GM21528 (cell line): ENCODE data around the gene SEPTIN12.
A peak's percentile ranks its signal among the peaks of the same experiment; 100 is the strongest.
"Not testable (repeated sequence)": the region's sequence is repeated elsewhere in the genome, so short reads cannot be mapped to it uniquely, and the experiment has no call there.

Source experiments
- ATAC-seq: cut with Tn5 transposase; IDR thresholded peaks from one replicate; pipeline ENCODE4 v1.9.1; 2021; ENCODE audit warnings: mild to moderate bottlenecking, moderate library complexity; ENCODE audit not compliant: unreplicated experiment, low FRiP score

Gene SEPTIN12

GRCh38 chr16:4785758-4786433 lies 2.2 kb downstream of the SEPTIN12 start:
- no peak for ATAC-seq

- not testable (repeated sequence) for ATAC-seq
Measured at GRCh38 chr16:4784444-4784987, 3.6 kb downstream of the SEPTIN12 start.

GRCh38 chr16:4783951-4784336 lies 4.2 kb downstream of the SEPTIN12 start:
- ATAC-seq: no peak

DNA sequence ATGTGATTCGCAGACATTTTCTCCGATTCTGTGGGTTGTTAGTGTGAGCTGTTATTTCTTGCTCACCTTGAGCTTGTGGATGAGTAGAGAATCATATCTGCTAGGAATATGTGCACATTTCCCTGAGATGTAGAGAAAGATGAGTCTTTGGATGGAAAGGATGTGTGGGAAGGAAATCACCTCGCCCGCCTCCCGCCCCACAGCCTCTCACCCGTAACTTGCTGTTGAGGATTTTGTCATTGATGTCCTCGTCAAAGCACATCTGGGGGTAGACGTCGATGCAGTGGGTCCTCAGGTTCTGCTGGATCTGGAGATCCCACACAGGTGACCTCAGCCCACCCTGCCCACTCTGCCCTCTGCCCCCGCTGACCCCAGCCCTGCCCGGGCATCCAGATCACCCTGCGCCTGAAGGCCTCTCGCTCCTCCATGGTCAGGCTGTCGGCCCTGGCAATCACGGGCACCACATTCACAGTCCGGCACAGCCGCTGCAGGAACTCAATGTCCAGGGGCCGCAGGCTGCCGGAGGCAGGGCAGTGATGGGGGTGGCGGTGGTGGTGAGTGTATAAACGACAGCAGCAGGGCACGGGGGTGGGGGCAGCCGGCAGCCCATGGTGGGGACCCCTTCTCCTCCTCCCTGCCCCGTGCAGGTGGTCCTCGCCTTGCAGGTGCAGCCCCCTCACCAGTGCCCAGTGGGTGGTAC lies 4.7 kb downstream of the SEPTIN12 start:
- ATAC-seq: no peak

DNA sequence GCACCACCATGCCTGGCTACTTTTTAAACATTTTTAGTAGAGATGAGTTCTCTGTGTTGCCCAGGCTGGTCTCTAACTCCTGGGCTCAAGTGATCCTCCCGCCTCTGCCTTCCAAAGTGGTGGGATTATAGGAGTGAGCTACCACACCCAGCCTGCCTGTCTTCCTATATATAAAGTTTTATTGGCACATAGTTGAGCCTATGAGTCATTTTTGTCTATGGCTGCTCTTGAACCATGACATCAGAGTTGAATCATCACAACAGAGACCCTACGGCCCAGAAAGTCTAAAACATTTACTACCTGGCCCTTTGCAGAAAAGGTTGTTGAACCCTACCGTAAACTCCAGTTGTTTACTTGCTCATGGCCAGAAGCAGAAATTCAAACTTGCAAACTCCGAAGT lies 7.9 kb downstream of the SEPTIN12 start:
- ATAC-seq: no peak

GRCh38 chr16:4778050-4778392 lies 10.1 kb downstream of the SEPTIN12 start:
- no peak for ATAC-seq

- no peak for ATAC-seq
Measured at GRCh38 chr16:4777339-4778049, 10.7 kb downstream of the SEPTIN12 start.

- no peak for ATAC-seq
Measured at GRCh38 chr16:4776141-4776705, 11.9 kb downstream of the SEPTIN12 start.

- ATAC-seq: no peak
Measured at GRCh38 chr16:4775005-4775404, 13.1 kb downstream of the SEPTIN12 start.

- no peak for ATAC-seq
Measured at GRCh38 chr16:4772351-4772750, 15.8 kb downstream of the SEPTIN12 start.

DNA sequence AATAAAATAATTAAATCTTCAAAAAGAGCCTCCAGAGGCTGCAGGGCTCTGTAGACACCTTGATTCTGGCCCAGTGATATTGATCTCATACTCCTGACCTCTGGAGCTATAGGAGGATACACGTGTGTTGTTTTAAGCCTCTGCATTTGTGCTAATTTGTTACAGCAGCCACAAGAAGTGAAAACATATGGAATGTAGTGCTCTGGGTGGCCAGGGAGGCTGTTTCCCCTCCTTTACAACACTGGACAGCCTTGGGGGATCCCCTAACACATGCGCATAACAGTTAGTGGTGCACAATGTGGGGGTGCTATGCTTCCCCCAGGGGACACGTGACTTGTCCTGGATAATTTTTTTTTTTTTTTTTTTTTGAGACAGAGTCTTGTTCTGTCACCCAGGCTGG lies 16.5 kb downstream of the SEPTIN12 start:
- no peak for ATAC-seq

GRCh38 chr16:4769306-4769638 lies 18.9 kb downstream of the SEPTIN12 start:
- ATAC-seq: no peak

DNA sequence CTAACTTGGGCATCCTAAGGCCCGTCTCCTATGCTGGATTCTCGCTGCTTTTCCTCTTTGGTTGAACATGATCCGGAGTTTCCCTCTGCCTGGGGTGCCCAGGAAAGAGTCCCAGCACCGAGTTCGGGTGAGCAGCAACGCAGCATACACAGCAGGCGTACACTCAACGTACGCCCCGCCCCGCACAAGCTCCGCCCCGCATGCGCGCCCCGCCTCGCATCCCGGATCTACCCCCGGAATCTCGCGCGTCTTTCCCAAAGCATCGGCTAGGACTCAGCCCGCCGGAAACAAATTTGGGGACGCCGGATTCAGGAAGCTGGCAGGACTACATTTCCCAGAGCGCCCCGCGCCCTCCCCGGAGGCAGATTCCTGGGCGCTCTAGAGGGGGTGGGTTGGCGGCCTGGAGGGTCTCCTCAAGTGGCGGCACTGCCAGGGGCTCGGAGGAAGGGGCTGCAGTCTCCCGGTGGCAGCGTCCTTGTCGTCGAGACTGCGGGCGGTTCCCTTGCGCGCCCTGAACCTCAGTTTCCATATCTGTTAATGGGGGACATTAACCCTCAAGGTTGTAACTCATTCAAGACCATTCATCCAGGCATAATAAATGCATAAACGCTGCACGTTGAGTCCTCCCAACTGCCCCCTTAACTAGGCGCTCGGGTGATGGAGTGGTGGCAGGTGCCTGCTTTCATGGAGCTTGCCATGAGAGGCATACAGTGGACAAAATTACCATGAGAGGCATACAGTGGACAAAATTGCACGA lies 19.4 kb downstream of the SEPTIN12 start:
- peak; percentile 60 for ATAC-seq

DNA sequence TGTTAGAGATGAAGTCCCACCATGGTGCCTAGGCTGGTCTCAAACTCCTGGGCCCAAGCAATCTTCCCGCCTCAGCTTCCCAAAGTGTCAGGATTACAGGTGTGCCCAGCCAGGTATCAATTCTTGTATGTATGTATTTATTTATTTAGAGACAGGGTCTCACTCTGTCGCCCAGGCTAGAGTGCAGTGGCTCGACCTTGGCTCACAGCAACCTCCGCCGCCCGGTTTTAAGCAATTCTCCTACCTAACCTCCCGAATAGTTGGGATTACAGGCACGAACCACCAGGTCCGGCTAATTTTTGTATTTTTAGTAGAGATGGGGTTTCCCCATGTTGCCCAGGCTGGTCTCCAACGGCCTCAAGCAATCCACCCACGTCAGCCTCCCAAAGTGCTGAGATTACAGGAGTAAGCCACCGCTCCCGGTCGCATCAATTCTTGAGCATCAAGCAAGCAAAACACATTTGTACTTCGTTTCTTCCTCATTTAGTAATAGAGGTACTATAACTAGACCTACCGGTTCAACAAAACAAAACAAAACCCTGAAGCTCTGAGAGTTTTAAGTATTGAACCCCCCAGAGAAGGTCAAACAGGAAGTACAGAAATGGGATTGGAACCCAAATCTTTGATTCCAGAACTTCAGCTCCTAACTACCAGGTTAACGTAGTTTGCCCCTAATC lies 20.1 kb downstream of the SEPTIN12 start:
- no peak for ATAC-seq

DNA sequence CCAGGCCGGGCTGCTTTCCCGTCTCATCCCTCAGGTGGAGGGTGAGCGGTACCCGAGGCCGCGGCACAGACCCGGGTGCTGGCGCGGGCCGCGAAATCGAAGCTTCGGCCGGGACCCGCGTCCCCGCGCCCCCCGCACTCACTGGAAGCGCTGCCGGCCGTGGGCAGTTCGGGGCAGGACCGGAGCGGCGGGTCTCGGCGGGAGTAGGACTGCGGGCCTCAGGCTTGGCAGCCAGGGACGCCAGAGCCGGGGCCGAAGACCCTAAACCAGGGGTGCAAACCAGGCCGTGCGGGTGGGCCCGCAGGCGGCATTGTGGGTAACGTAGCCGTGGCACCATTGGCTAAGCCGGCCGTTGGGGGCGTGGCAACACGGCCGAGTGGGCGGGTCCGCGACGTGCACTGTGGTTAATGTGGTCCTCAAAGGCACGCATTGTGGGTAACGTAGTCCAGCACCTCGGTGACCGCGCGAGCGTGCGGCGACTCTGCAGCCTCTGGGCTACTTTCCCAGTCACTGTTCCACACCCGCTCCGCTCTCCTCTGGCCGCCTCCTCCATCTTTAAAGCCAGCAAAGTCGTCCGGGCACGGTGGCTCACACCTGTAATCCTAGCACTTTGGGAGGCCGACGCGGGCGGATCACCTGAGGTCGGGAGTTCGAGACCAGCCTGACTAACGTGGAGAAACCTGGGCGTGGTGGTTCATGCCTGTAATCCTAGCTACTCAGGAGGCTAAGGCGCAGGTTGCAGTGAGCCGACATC lies 21.1 kb downstream of the SEPTIN12 start, which contains the start of gene ZNF500:
ZNF500 (minus strand) TSS at position 288 of the 754 bp plus-strand sequence. CDS start 1,184 bp downstream, outside the sequence.
- peak; percentile 80 for ATAC-seq

DNA sequence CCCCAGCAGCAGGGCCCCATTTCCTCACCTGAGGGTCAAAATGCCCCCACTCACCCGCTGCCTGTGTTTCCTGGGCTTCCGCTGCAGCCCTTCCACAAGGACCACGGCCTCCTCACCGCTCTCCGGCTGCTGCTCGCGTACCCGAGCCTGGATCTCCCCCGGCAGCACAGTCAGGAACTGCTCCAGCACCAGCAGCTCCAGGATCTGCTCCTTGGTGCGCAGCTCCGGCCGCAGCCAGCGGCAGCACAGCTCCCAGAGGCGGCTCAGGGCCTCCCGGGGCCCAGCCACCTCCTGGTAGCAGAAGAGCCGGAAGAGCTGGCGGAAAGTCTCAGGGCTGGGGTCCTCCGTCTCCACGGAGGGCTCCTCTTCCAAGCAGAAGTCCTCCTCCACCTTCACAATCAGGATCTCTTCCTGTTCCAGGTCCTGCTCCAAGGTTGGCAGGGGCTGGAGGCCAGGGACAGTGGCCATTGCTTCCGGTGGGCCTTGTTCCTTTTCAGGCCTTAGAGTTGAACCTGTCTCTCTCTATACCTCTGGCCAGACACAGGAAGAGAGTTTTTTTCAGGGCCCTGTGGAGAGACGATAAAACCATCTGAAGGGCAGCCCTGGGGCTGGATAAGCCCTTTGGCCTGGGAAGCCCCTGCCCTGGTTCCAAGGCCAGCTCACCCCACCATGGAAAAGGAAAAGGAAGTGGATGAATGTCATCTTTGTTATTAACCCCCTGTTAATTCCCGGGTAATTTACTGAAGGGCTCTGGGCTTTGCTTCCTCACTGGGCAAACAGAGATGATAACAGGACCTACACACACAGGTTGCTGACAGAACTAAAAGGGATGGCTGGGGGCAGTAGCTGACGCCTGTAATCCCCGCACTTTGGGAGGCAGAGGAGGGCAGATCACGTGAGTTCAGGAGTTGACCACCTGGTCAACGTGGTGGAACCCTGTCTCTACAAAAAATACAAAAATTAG lies 22.4 kb downstream of the SEPTIN12 start:
- no peak for ATAC-seq

GRCh38 chr16:4763791-4764190 lies 24.4 kb downstream of the SEPTIN12 start:
- ATAC-seq: no peak

GRCh38 chr16:4762205-4762604 lies 25.9 kb downstream of the SEPTIN12 start:
- no peak for ATAC-seq
